ENCODE data around the gene ZNF780A. TPM values are rescaled to one million over a fixed set of nuclear protein-coding genes. Genes with fewer than 3 reads are reported as not detected.

Gene ZNF780A
- total and polyA plus RNA-seq, 2 of the 13 experiments (the other 11 are each of a cell fraction or from before 2014, with no cell fraction given) = 13.5 to 22.7 TPM

GRCh38 chr19:40035996-40036395 lies 54.7 kb downstream of the ZNF780A start (continued):
- TF ChIP-seq THAP9 (CRISPR knock-in tag; IDR thresholded peaks at IDR 0.05; ENCODE audit: borderline replicate concordance) = no peak
- TF ChIP-seq CENPBD1 (CRISPR knock-in tag; IDR thresholded peaks at IDR 0.05; ENCODE audit: borderline replicate concordance, low read depth) = no peak
- no peak for TF ChIP-seq NFIB (CRISPR knock-in tag; IDR thresholded peaks at IDR 0.05; ENCODE audit: borderline replicate concordance)
- no peak for TF ChIP-seq FOXP1 (IDR thresholded peaks at IDR 0.05)
- TF ChIP-seq FOXP1 (CRISPR knock-in tag; IDR thresholded peaks at IDR 0.05) = no peak
- no peak for TF ChIP-seq ZNF121 (CRISPR knock-in tag; IDR thresholded peaks at IDR 0.05)
- no peak for TF ChIP-seq ZFY (CRISPR knock-in tag; IDR thresholded peaks at IDR 0.05)
- TF ChIP-seq TEF (CRISPR knock-in tag; IDR thresholded peaks at IDR 0.05) = no peak
- TF ChIP-seq GTF2F1 (IDR thresholded peaks at IDR 0.05; ENCODE audit: low read length) = no peak
- no peak for TF ChIP-seq ZNF550 (CRISPR knock-in tag; IDR thresholded peaks at IDR 0.05; ENCODE audit: borderline replicate concordance)

- Histone ChIP-seq H4K20me1 (ENCODE audit: insufficient read depth, low read length) (no peaks in the 10 kb centered on the region), H3K27ac (ENCODE audit: extremely low read length, insufficient read depth, low read length) (no peak overlapping the region), H3K36me3 (replicated peaks in 1 of 2; ENCODE audit: control insufficient read depth in 1 of 2, insufficient read depth in 2 of 2, low read length in 2 of 2) (no peaks in the 10 kb centered on the region; a peak in 1 of 5 replicates), H3K4me2 (ENCODE audit: low read depth, low read length) (no peak overlapping the region), H3K27me3 (ENCODE audit: control insufficient read depth in 1 of 2, insufficient read depth in 2 of 2, low read length in 2 of 2) (no peaks in the 10 kb centered on the region), H3K4me1 (ENCODE audit: insufficient read depth, low read length) (no peaks in the 10 kb centered on the region), H3K9ac (ENCODE audit: insufficient read depth, low read depth, low read length) (no peak overlapping the region), H3K9me3 (ENCODE audit: low read length) (peaks cover 73% of the 10 kb centered on the region), H3K79me2 (ENCODE audit: insufficient read depth, low read length) (no peaks in the 10 kb centered on the region), H3K4me3 (replicated peaks in 1 of 3; ENCODE audit: insufficient read depth in 1 of 3, low read depth in 2 of 3, low read length in 3 of 3) (no peak overlapping the region), H2AFZ (ENCODE audit: low read length) (no peak overlapping the region)
- ChIA-PET CTCF (ENCODE audit: low intra/inter-chr PET ratio, low total read pairs) (no interaction called here), POLR2A (no interaction called here)
- intact Hi-C loops (cut with micrococcal nuclease; ENCODE audit: unreplicated experiment) = no loop called here
- BruUV-seq (replicated peaks) = no TSS peak
- peak; percentile 50; the same call in 1 of the 2 replicates for TF ChIP-seq ZNF274 (CRISPR knock-in tag; IDR thresholded peaks at IDR 0.05)
- TF ChIP-seq ZBTB39 (CRISPR knock-in tag; IDR thresholded peaks at IDR 0.05) = no peak
- FAIRE-seq = no peak
- 96% methylated on average over 2 of the region's 2 CpGs for WGBS (ENCODE audit: low lambda C conversion rate)
- in situ Hi-C loops (cut with HindIII; ENCODE audit: extremely low pct_ligation_motif_present, low pct_unique_long_range_greater_than_20kb) = no loop called here
- no peak for DNase-seq (ENCODE audit: low spot score)
- no peak for ATAC-seq
Observed at GRCh38 chr19:40033989-40034560, 56.7 kb downstream of the ZNF780A start.
